Measurements from ENCODE around the gene NKD2. TPM values are rescaled to one million over a fixed set of nuclear protein-coding genes. Genes with fewer than 3 reads are reported as not detected.
"Not testable (repeated sequence)": the region's sequence is repeated elsewhere in the genome, so short reads cannot be mapped to it uniquely, and the experiment has no call there.

NKD2 gene
- total RNA-seq, 2 experiments from 2014 or later: 1.4 to 1.8 TPM

GRCh38 chr5:997001-997474, 11.6 kb upstream of the NKD2 start:
- peaks cover 7% of the 10 kb centered on the region for H3K27me3 Mint-ChIP-seq
- ChIA-PET CTCF (interaction anchor here (0.6 to 1.3 kb wide), 5 partner anchors 13 to 829 kb away, joined by 3 to 4 read pairs (median 3); no protein-coding TSS in a partner anchor), POLR2A (no interaction called here)
- no peaks in the 10 kb centered on the region for H3K9me3 Mint-ChIP-seq
- DNase-seq: peak; percentile 55
- peak overlapping the region; percentile 36 for H3K4me3 Mint-ChIP-seq
- H3K27ac Mint-ChIP-seq: peak overlapping the region; percentile 55
- no peaks in the 10 kb centered on the region for H3K36me3 Mint-ChIP-seq (ENCODE audit: low read depth)
- H3K4me1 Mint-ChIP-seq: peaks cover 28% of the 10 kb centered on the region

DNA sequence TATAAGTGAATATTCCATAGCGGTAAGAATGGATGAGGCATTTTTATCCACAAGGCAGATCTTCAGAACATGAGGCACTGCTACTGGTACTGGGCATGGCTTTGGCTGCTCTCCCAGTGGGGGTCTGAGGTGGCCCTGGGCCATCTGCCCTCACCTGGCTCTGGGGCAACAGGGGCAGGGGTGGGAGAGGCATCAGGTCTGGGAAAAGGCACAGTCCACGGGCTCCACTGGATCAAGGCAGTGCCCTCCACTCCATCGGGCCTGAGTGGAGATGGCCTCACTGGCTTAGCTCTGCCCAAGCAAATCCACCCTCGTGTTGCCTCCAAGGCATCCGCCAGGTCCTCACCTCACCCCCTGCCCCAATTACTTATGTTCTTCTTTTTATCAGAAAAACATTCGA, 10.9 kb upstream of the NKD2 start:
- DNase-seq: no peak

DNA sequence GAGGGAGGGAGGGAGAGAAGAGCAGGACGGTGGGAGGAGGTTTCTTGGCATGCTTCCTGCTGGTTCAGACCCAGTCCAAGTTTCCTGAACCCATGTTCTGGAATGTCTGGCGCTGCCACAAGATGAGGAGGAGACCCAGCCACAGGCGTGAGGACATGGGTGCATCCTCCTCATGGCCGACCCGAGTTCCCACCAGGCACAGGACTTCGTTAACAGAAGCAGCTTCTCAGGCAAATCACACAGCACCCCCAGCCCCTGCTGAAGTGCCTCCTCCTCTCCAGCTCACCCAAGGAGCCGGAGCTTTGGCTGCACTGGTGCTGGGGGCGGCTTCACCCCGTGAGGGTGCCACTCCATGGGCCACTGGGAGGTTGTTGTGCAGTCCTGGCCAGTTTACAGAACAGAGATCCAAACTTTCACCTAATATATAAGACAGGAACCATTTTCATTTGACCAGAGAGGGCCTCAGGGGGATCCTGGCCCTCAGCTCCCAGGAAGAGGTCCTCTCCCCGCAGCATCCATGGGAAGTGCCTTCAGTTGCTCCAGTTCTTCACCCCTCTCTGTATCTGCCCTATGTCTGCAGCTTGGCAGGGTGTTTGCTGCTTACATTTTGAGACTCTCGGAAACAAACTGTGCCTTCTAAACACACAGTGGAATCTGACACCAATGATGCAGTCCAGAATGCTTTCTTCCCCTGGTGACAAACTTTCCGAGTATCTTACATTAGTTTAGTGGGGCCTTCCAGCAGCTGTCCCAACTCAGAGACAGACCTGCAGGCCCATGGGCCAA, 10.2 kb upstream of the NKD2 start:
- Mint-ChIP-seq H3K36me3 (ENCODE audit: low read depth) (no peaks in the 10 kb centered on the region), H3K27me3 (peaks cover 9% of the 10 kb centered on the region), H3K27ac (no peak overlapping the region), H3K4me1 (peaks cover 34% of the 10 kb centered on the region), H3K9me3 (no peaks in the 10 kb centered on the region), H3K4me3 (no peak overlapping the region)
- POLR2A ChIA-PET: no interaction called here
- CTCF ChIA-PET: no interaction called here
- no peak for DNase-seq

More for the DNA sequence above, 10.9 kb upstream of the NKD2 start:
- no peaks in the 10 kb centered on the region for H3K36me3 Mint-ChIP-seq (ENCODE audit: low read depth)
- peaks cover 28% of the 10 kb centered on the region for H3K4me1 Mint-ChIP-seq
- ChIA-PET POLR2A (no interaction called here), CTCF (no interaction called here)
- H3K9me3 Mint-ChIP-seq: no peaks in the 10 kb centered on the region
- no peak overlapping the region for H3K27ac Mint-ChIP-seq
- peaks cover 2% of the 10 kb centered on the region for H3K27me3 Mint-ChIP-seq
- no peak overlapping the region for H3K4me3 Mint-ChIP-seq

GRCh38 chr5:999032-999501, 9.5 kb upstream of the NKD2 start:
- H3K4me1 Mint-ChIP-seq: peaks cover 39% of the 10 kb centered on the region
- no peaks in the 10 kb centered on the region for H3K36me3 Mint-ChIP-seq (ENCODE audit: low read depth)
- no peak for DNase-seq
- no peak overlapping the region for H3K4me3 Mint-ChIP-seq
- no peak overlapping the region for H3K27ac Mint-ChIP-seq
- H3K27me3 Mint-ChIP-seq: peaks cover 14% of the 10 kb centered on the region
- H3K9me3 Mint-ChIP-seq: no peaks in the 10 kb centered on the region
- ChIA-PET POLR2A (no interaction called here), CTCF (no interaction called here)

DNA sequence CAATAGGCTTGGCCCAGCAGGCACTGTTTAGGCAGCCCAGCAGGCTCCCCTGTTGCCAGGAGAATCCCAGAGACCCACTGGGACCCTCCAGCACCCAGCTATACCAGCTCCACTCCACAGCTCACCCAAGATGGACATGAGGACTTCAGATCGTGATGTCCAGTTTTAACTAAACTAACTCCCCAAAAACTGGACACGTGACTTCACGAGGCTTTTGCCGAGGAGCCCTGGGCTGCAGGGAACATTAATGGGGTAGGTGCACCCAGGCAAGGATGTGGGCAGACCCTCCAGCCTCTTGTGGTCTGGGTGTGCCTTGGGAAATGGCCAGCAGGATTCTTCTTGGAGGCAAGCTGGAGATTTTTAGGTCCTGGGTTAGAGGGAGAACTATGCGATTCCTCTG, 8.9 kb upstream of the NKD2 start:
- Mint-ChIP-seq H3K9me3 (no peaks in the 10 kb centered on the region), H3K36me3 (ENCODE audit: low read depth) (no peaks in the 10 kb centered on the region), H3K4me3 (no peak overlapping the region), H3K4me1 (peaks cover 42% of the 10 kb centered on the region), H3K27ac (no peak overlapping the region), H3K27me3 (peaks cover 17% of the 10 kb centered on the region)
- ChIA-PET CTCF (no interaction called here), POLR2A (no interaction called here)
- DNase-seq: no peak

- H3K9me3 Mint-ChIP-seq: no peaks in the 10 kb centered on the region
- no peaks in the 10 kb centered on the region for H3K36me3 Mint-ChIP-seq (ENCODE audit: low read depth)
- H3K4me3 Mint-ChIP-seq: no peak overlapping the region
- DNase-seq: no peak
- peaks cover 42% of the 10 kb centered on the region for H3K4me1 Mint-ChIP-seq
- H3K27me3 Mint-ChIP-seq: peaks cover 17% of the 10 kb centered on the region
- CTCF ChIA-PET: no interaction called here
- POLR2A ChIA-PET: interaction anchor here (0.7 kb wide), 1 partner anchor 37 kb away, joined by 3 read pairs; no protein-coding TSS in a partner anchor
- H3K27ac Mint-ChIP-seq: no peak overlapping the region
Observed at GRCh38 chr5:1000329-1000728, 8.3 kb upstream of the NKD2 start.

DNA sequence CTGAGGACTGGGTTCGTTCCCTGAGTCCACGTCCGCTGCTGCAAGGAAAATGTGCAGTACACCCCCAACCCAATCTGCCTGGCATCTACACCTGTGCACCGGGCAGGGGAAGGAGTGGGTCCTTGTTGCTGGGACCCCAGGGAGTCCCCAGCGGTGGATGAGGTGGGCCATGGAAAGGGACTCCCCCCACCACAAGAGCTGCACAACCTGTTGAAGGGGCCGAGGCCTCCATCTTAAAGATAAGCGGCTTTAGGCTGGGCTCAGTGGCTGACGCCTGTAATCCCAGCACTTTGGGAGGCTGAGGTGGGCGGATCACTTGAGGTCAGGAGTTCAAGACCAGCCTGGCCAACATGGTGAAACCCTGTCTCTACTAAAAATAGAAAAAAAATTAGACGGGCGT, 7.8 kb upstream of the NKD2 start:
- ChIA-PET POLR2A (interaction anchor here (0.7 kb wide), 1 partner anchor 37 kb away, joined by 3 read pairs; no protein-coding TSS in a partner anchor), CTCF (interaction anchor here (0.8 kb wide), 1 partner anchor 10 kb away, joined by 3 read pairs; no protein-coding TSS in a partner anchor)
- DNase-seq; H3K4me3 Mint-ChIP-seq; H3K9me3 Mint-ChIP-seq; H3K27ac Mint-ChIP-seq; H3K36me3 Mint-ChIP-seq (ENCODE audit: low read depth): not testable (repeated sequence)
- peaks cover 21% of the 10 kb centered on the region for H3K27me3 Mint-ChIP-seq
- peaks cover 37% of the 10 kb centered on the region for H3K4me1 Mint-ChIP-seq

DNA sequence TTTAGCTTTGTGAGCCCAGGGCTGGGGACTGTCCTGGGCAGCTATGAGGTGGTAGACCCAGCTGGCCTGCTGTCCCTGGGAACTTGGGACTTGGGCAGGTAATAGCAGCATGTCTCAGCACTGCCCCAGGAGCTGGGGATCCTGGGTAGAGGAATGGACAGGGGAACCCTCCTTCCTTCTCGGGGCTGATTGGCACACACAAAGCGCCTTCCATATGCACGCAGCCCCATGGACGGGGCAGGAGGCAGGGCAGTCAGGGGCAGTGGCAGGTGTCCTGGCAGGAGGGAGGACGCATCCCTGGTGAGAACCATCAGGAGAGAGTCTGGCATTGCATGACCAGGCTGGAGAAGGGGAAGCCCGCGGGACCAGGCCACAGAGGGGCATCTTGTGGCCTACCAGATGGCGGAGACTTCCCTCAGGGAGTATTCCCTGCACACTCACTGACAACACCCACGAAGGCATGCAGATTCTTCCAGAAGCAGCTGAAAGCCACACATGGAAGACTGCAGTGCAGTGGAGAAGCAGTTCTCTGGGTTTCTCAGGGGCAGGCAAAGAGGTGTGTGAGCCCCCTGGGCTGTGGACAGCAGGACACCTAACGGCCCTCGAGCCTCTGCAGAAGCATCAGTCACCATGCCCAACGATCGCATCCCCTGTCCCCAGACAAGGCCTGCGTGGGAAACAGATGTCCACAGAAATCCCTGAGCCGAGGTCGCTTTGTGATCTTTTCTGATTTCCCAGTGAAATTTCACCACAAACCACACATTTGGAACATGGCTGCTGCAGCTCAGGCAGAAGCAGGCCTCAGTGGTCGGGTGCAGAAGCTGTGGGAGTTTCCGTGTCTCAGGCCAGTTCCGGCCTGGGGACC, 7.0 kb upstream of the NKD2 start:
- CTCF ChIA-PET: interaction anchor here (0.8 kb wide), 1 partner anchor 11 kb away, joined by 3 read pairs; no protein-coding TSS in a partner anchor
- DNase-seq: no peak
- POLR2A ChIA-PET: interaction anchor here (0.5 kb wide), 1 partner anchor 593 kb away, joined by 3 read pairs; no protein-coding TSS in a partner anchor

GRCh38 chr5:1002271-1002546, 6.4 kb upstream of the NKD2 start:
- Mint-ChIP-seq H3K4me3 (no peak overlapping the region), H3K27ac (no peak overlapping the region), H3K9me3 (no peaks in the 10 kb centered on the region), H3K36me3 (ENCODE audit: low read depth) (no peaks in the 10 kb centered on the region), H3K27me3 (peaks cover 33% of the 10 kb centered on the region), H3K4me1 (peaks cover 25% of the 10 kb centered on the region)
- POLR2A ChIA-PET: interaction anchor here (0.5 kb wide), 1 partner anchor 592 kb away, joined by 3 read pairs; no protein-coding TSS in a partner anchor
- CTCF ChIA-PET: no interaction called here
- DNase-seq: no peak

More for the DNA sequence above, 7.0 kb upstream of the NKD2 start:
- peaks cover 28% of the 10 kb centered on the region for H3K27me3 Mint-ChIP-seq
- H3K9me3 Mint-ChIP-seq: no peaks in the 10 kb centered on the region
- no peaks in the 10 kb centered on the region for H3K36me3 Mint-ChIP-seq (ENCODE audit: low read depth)
- H3K4me1 Mint-ChIP-seq: peaks cover 30% of the 10 kb centered on the region
- H3K4me3 Mint-ChIP-seq: no peak overlapping the region
- H3K27ac Mint-ChIP-seq: no peak overlapping the region

GRCh38 chr5:1002836-1003235, 5.8 kb upstream of the NKD2 start:
- H3K4me3 Mint-ChIP-seq: no peak overlapping the region
- H3K27me3 Mint-ChIP-seq: peaks cover 38% of the 10 kb centered on the region
- H3K36me3 Mint-ChIP-seq (ENCODE audit: low read depth): no peaks in the 10 kb centered on the region
- POLR2A ChIA-PET: no interaction called here
- no peak for DNase-seq
- CTCF ChIA-PET: no interaction called here
- peaks cover 24% of the 10 kb centered on the region for H3K4me1 Mint-ChIP-seq
- H3K9me3 Mint-ChIP-seq: no peaks in the 10 kb centered on the region
- H3K27ac Mint-ChIP-seq: no peak overlapping the region

DNA sequence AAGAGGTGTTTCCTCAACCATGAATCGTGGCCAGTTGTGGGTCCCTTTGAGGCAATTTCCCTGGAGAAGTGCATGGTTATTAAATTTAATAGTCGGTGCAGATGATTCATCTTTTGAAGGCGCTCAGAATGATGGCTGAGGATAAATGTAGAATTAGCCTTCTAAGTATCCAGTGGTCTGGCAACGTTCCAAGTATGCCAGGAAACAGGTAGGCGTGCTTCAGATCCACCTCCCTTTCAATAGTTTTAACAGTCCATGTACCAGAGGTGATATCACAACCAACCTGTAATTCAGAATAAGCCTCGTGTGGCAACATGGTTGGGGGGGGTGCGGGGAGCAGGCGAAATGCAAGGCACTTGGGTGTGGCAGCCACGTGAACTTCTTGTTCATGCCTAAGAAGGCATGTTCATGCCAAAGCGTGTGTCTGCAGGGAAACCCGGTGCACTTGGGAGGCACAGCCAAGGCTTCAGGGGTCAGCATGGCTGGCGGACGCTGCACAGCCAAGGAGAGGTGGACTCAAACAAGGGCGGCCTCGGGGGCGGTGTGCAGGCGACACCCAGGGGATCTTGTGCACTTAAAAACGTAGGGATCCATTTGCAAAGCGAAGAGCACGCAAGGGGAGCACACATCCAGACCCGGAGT, 5.2 kb upstream of the NKD2 start:
- peaks cover 25% of the 10 kb centered on the region for H3K4me1 Mint-ChIP-seq
- peaks cover 42% of the 10 kb centered on the region for H3K27me3 Mint-ChIP-seq
- no peak for DNase-seq
- peak overlapping the region; percentile 59 for H3K4me3 Mint-ChIP-seq
- CTCF ChIA-PET: no interaction called here
- POLR2A ChIA-PET: no interaction called here
- H3K36me3 Mint-ChIP-seq (ENCODE audit: low read depth): no peaks in the 10 kb centered on the region
- H3K27ac Mint-ChIP-seq: no peak overlapping the region
- H3K9me3 Mint-ChIP-seq: no peaks in the 10 kb centered on the region

GRCh38 chr5:1004461-1005248, 3.9 kb upstream of the NKD2 start:
- DNase-seq: peak; percentile 67
- peak overlapping the region; percentile 5 for H3K27ac Mint-ChIP-seq
- H3K9me3 Mint-ChIP-seq: no peaks in the 10 kb centered on the region
- peaks cover 42% of the 10 kb centered on the region for H3K27me3 Mint-ChIP-seq
- no peaks in the 10 kb centered on the region for H3K36me3 Mint-ChIP-seq (ENCODE audit: low read depth)
- peaks cover 26% of the 10 kb centered on the region for H3K4me1 Mint-ChIP-seq
- CTCF ChIA-PET: interaction anchor here (1.1 to 1.3 kb wide), 3 partner anchors 38 to 91 kb away, joined by 3 to 4 read pairs (median 4); no protein-coding TSS in a partner anchor
- POLR2A ChIA-PET: no interaction called here
- H3K4me3 Mint-ChIP-seq: peak overlapping the region; percentile 59
